Measurements from ENCODE around the gene MAP2K6. TPM values are rescaled to one million over a fixed set of nuclear protein-coding genes. Genes with fewer than 3 reads are reported as not detected.

MAP2K6 gene
- polyA plus RNA-seq, 1 donor (not counting 4 experiments of a cell fraction or from before 2014, with no cell fraction given) = 0.39 TPM

DNA sequence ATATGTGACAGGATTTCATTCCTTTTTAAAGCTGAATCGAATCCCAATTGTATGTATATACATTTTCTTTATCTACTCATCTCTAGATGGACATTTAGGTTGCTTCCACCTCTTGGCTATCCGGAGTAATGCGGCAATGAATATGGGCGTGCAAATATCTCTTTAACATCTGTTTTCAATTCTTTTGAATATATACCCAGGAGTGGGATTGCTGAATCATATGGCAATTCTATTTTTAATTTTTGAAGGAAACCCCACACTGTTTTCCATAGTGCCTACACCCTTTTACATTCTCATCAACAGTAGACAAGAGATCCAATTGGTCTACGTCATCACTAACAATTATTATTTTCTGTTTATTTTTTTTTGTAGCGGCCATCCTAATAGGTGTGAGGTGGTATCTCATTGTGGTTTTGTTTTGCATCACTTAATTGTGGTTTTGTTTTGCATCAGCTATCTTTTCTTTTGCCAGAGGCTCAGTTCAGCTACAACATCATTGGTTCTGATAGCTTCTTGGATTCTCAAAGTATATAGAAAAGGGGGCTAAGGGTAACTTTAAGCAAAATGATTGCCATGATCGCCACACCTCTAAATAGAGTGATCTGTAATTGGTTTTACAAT, 25.6 kb upstream of the MAP2K6 start:
- TF ChIP-seq CTCF (optimal IDR thresholded peaks at IDR 0.05 in 1 of 3, IDR thresholded peaks at IDR 0.05 in 1 of 3, conservative IDR thresholded peaks at IDR 0.05 in 1 of 3; ENCODE audit: extremely low read depth in 1 of 3, insufficient read depth in 2 of 3, low read length in 3 of 3) (no peak), EZH2 (IDR thresholded peaks at IDR 0.05; ENCODE audit: low read length) (no peak)

DNA sequence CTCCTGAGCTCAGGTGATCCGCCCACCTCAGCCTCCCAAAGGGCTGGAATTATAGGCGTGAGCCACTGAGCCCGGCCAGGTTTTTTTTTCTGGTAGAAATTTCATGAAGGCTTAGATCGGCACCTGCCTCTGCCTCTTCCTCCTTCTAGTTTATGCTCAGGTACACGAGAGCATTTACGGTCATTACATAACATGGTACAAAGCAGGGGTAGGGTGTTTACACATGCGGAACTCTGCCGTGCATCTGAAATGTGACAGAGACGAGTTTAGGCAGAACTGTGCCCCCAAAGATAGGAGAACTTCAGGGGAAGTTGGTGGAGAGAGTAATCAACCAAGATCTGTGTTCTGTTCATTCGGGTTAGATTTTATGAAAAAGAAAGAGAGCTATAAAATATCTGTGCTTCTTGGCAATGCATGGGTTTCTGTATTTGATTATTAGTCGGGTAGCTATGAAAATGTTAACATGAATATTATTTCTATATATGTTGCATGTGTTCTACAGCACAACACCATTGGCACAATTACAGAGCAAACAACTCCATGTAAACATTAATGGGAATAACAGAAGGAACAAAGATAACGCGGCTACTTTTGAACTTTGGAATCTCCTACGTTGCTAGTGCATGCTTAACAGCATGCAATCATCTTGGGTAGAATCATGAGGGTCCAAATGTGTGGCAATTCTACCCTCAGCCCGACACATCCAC, 23.5 kb upstream of the MAP2K6 start:
- H3K27me3 ChIP-seq (ENCODE audit: control insufficient read depth, extremely low read depth, insufficient read depth, low read length) = no peaks in the 10 kb centered on the region
- TF ChIP-seq EZH2 (IDR thresholded peaks at IDR 0.05; ENCODE audit: low read length) (no peak), CTCF (optimal IDR thresholded peaks at IDR 0.05 in 1 of 3, IDR thresholded peaks at IDR 0.05 in 1 of 3, conservative IDR thresholded peaks at IDR 0.05 in 1 of 3; ENCODE audit: extremely low read depth in 1 of 3, insufficient read depth in 2 of 3, low read length in 3 of 3) (no peak)
- dilution Hi-C loops (cut with MboI; ENCODE audit: extremely low pct_ligation_motif_present, low sequenced_read_pairs) = no loop called here
- no peak for FAIRE-seq
- H3K27ac ChIP-seq (ENCODE audit: control insufficient read depth, insufficient read depth, low read length) = no peak overlapping the region
- H3K9me1 ChIP-seq (ENCODE audit: control insufficient read depth, extremely low read depth, insufficient read depth, low read length) = no peaks in the 10 kb centered on the region
- no peak for DNase-seq (ENCODE audit: low read depth, low spot score)
- H3K9me3 ChIP-seq (ENCODE audit: control insufficient read depth, low read depth, low read length) = no peaks in the 10 kb centered on the region
- no peaks in the 10 kb centered on the region for H3K36me3 ChIP-seq (ENCODE audit: control insufficient read depth in 2 of 2, extremely low read depth in 1 of 2, insufficient read depth in 2 of 2, low read length in 2 of 2)
- H3K4me1 ChIP-seq (ENCODE audit: control insufficient read depth, extremely low read depth, insufficient read depth, low read length) = no peaks in the 10 kb centered on the region
- H3K79me2 ChIP-seq (ENCODE audit: control insufficient read depth, insufficient read depth, low read length) = no peaks in the 10 kb centered on the region
- no peak overlapping the region for H3K9ac ChIP-seq (ENCODE audit: control insufficient read depth, extremely low read depth, insufficient read depth, low read length)
- H2AFZ ChIP-seq (ENCODE audit: control insufficient read depth, low read length) = no peak overlapping the region
- H3K4me2 ChIP-seq (ENCODE audit: control insufficient read depth, extremely low read depth, insufficient read depth, low read depth, low read length) = no peak overlapping the region
- no peaks in the 10 kb centered on the region for H4K20me1 ChIP-seq (ENCODE audit: control insufficient read depth, extremely low read depth, insufficient read depth, low read length)
- H3K4me3 ChIP-seq (ENCODE audit: control insufficient read depth in 2 of 3, extremely low read depth in 1 of 3, insufficient read depth in 2 of 3, low read depth in 1 of 3, low read length in 3 of 3) = no peak overlapping the region

More for the DNA sequence above, 25.6 kb upstream of the MAP2K6 start:
- H3K9ac ChIP-seq (ENCODE audit: control insufficient read depth, extremely low read depth, insufficient read depth, low read length) = no peak overlapping the region
- H4K20me1 ChIP-seq (ENCODE audit: control insufficient read depth, extremely low read depth, insufficient read depth, low read length) = no peaks in the 10 kb centered on the region
- no peaks in the 10 kb centered on the region for H3K27me3 ChIP-seq (ENCODE audit: control insufficient read depth, extremely low read depth, insufficient read depth, low read length)
- dilution Hi-C loops (cut with MboI; ENCODE audit: extremely low pct_ligation_motif_present, low sequenced_read_pairs) = no loop called here
- H3K4me3 ChIP-seq (ENCODE audit: control insufficient read depth in 2 of 3, extremely low read depth in 1 of 3, insufficient read depth in 2 of 3, low read depth in 1 of 3, low read length in 3 of 3) = no peak overlapping the region
- H3K36me3 ChIP-seq (ENCODE audit: control insufficient read depth in 2 of 2, extremely low read depth in 1 of 2, insufficient read depth in 2 of 2, low read length in 2 of 2) = no peaks in the 10 kb centered on the region
- no peak overlapping the region for H2AFZ ChIP-seq (ENCODE audit: control insufficient read depth, low read length)
- no peaks in the 10 kb centered on the region for H3K79me2 ChIP-seq (ENCODE audit: control insufficient read depth, insufficient read depth, low read length)
- no peaks in the 10 kb centered on the region for H3K4me1 ChIP-seq (ENCODE audit: control insufficient read depth, extremely low read depth, insufficient read depth, low read length)
- DNase-seq (ENCODE audit: low read depth, low spot score) (no peak), FAIRE-seq (no peak)
- H3K9me3 ChIP-seq (ENCODE audit: control insufficient read depth, low read depth, low read length) = no peaks in the 10 kb centered on the region
- no peak overlapping the region for H3K27ac ChIP-seq (ENCODE audit: control insufficient read depth, insufficient read depth, low read length)
- no peaks in the 10 kb centered on the region for H3K9me1 ChIP-seq (ENCODE audit: control insufficient read depth, extremely low read depth, insufficient read depth, low read length)
- H3K4me2 ChIP-seq (ENCODE audit: control insufficient read depth, extremely low read depth, insufficient read depth, low read depth, low read length) = no peak overlapping the region

Data from keratinocyte (primary cell).